ENCODE results near the gene BCDIN3D.

BCDIN3D gene

DNA sequence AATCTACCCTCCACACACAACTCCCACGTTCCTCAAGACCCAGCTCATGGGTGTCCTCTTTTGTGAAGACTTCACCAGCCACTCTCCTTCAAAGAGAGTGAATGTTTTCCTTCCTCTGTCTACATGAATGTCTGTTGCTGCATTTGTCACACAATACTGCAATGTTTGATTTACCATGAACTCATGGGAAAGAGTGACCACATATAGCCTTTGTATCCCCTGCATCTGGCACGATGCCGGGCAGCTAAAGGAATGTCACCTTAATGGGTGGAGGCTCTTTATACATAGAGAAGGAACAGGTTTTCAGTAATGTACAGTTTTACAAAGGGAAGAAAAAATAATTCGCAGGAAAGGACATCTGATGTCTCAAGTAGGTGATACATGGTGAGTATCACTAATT is 12.1 kb upstream of the BCDIN3D start:
- DNase-seq: peak; percentile 9

DNA sequence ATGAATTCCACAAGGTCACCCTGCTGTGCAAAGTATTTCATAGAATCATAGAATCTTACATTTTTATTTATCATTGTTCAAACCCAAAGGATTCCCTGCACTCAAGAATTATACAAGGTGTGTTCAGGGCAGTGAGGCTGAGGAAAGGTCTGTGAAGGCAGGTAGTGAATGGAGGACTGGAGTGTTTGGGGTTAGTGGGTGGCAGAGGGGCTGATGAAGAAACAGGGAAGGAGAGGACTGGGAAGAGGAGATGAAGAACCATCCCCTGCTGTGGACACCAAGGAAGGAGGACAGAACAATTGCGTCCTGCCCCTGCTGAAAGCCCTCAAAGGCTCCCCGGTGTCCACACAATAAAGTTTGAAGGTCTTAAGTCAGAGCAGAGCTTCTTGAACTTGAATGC is 10.8 kb upstream of the BCDIN3D start:
- DNase-seq: peak; percentile 9

DNA sequence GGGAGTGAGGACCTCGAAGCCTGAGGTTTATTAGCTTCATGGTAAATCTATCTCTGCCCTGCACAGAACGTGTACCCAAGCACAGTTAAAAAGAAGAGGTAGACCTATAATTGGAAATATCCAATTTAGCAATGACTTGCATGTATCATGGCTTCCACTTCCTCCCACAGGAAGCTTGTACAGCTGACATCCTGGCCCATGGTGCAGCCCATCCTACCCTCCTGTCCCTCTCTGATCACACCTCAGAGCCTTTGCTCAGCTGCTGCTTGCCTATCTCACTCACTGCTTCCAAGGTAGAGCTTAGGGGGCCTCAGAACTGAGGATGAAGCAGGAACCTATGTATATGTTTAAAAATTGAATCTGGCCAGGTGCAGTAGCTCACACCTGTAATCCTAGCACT is 4.3 kb upstream of the BCDIN3D start:
- DNase-seq: no peak

DNA sequence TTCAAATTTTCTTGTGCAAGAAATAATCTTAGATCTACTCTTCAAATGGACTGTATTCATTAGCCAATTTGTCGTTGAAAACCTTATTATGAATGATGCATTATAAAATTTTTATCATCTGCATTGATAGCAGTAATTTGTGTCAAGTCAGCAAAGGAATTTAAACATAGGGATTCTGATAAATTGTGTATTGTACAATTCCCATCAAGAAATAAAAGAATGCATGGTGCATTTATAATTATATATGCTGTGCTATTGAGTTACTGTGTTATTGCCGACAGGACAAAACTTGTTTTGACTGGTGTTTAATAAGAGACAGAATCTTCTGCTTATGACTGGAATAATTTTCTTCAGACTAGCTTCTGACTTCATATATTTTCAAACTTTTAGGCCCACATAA is 3.1 kb upstream of the BCDIN3D start:
- DNase-seq: no peak

DNA sequence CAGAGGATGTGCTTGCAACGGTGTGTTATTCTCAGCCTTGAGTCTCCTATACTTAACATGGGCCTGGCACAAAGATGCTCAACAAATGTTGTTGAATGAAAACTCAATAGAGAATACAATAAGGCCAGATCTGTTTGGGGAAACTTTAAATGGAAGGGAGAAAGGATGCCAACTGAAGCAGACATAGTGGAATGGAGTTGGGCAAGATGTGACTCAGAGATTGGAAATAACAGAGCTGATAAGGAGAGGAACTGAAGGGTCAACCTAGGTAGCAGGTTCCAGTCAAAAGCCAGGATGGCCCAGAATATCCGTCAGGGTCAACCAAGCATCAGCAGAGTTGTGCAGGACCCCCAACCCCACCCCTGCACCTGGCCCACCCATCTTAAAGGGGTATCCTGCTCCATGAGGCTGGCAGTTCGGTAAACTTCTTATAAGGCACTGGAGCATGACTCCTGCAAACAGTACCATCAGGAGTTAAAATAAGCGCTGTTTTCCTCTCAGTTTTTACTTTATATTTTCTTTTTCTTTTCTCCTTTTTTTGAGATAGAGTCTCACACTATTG is 1.1 kb upstream of the BCDIN3D start:
- no peak for DNase-seq

DNA sequence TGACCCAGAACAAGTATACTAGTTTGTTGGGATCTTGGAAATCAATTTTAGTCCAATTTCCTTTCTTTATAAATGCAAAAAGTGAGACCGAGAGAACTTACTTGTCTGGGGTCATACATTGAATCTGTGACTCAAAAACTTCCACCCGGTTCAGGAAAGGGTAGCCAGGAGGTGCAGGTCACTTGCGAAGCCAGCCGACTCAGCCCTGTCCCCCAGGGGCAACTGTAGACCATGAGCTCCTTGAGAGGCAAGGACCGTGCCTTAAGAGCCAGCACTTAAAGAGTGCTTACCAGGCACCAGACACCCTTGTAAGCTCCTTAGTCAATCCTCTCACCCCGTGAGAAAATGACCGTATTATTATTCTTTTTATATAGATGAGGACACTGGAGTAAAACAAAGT is 505 bp upstream of the BCDIN3D start:
- DNase-seq: no peak

DNA sequence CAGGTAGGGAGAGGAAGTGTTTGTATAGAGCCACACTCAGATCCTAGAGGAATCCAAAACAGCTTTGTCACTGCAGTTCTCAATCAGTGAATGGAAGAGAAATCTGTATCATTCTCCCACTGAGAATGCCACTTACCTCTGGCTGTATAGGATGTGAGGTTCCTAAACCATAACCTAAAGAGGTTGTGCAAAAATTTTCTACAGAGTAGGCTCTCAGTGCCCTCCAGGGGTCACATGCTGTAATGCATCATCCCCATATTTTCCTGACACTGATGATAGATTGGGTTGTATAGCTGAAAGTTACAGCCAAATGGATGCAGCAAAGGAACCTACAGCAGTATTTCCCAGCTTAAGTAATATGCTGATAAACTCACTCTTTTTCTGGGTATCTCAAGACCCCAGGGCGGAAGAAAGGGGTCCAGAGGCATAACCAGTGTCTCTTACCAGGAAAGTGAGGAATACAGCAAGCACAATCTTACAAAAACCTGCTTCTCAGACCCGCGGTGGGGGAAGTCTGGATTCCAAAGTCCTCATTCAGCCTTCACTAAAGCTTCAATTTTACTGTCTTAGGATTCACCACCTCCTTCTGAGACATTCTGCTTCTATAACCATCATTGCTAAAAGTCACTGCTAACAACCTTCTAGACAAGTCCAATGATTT is 3.8 kb downstream of the BCDIN3D start:
- DNase-seq: peak; percentile 54

DNA sequence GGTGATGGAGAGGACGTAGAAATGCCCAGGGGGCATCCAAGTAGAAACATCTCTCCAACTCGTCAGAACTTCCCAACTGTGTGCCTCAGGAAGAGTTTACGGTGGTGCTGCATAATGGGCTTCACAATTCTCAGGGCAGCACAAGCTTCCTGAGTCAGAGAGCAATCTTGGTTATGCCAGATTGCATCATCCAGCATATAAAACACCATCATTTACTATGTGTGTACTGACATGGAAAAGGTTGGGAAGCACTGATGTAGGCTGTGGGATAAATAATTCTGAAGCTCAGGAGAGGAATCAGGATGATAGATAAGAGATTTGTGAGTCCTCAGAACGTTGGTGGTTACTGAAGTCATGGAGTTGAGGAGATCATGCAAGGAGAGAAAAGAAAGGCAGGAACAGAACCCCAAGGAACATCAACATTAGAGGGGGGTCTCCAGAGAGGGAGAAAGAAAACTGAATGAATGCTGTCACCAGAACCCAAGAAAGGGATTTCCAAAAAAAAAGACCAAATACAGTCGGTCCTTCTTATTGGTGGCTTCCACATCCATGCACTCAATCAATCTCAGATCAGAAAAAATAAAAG is 10.0 kb downstream of the BCDIN3D start:
- DNase-seq: no peak

DNA sequence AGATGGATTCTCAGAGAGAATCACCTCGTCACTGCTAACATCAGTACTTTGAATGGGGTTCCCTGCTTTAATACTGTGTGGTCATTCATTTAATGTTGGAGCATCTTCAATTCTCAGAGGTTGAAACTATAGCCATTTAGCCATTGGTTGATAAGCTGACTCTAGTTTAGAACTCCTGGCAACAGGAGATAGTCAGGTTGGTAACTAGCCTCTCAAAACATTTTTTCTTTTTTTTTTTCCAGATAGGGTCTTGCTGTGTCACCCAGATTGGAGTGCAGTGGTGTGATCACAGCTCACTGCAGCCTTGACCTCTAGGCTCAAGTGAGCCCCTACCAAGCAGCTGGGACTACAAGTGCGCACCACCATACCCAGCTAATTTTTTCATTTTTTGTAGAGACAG is 11.2 kb downstream of the BCDIN3D start:
- no peak for DNase-seq

DNA sequence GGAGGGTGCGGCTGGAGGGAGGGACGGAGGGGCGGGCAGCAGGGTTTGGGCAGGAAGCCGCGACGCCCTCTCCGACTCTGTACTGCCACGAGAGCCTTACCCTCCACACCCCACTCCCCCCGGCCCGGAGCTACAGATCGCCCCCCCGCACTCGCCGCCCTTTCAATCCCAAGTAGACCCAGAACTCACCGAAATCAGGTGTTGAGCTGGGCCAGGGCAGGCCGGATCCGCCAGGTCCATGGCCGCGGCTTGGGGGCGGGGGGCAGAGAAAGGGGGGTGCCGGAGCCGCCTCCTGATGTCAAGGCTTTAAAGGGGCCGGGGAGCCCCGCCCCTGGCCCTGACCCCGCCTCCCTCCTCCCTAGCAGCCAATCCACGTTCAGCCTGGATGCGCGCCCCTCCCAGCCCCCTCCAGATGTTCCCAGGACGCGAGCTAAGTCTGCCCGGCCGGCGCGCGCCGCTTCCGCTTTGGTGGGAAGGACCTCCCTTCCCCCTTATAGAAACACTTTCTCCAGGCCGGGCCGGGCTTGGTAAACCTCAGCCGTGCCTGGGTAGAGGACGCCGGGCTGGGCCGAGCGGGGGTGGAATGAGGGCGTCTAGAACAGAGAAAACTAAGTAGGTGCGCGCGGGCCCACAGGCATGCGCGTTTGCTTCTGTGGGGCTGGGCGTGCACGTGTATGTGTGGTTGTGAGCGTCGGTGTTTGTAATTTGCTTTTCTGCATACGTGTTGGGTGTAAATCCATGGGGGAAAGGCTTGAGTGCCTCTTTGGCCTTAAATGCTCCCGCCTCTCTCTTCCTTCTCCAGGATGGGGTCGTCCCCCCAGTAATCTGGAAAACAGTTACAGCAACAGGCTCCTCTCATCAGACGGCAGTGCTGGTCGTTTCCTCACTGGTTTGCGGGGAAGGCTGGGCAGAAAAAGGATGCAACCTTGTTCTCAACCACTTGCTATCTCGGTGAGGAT is 14.5 kb downstream of the BCDIN3D start, which contains the start of gene NCKAP5L:
Gene NCKAP5L (minus strand): TSS at position 281 of the 959 bp plus-strand sequence. CDS start 24,369 bp downstream, outside the sequence.
- peak; percentile 99 for DNase-seq

DNA sequence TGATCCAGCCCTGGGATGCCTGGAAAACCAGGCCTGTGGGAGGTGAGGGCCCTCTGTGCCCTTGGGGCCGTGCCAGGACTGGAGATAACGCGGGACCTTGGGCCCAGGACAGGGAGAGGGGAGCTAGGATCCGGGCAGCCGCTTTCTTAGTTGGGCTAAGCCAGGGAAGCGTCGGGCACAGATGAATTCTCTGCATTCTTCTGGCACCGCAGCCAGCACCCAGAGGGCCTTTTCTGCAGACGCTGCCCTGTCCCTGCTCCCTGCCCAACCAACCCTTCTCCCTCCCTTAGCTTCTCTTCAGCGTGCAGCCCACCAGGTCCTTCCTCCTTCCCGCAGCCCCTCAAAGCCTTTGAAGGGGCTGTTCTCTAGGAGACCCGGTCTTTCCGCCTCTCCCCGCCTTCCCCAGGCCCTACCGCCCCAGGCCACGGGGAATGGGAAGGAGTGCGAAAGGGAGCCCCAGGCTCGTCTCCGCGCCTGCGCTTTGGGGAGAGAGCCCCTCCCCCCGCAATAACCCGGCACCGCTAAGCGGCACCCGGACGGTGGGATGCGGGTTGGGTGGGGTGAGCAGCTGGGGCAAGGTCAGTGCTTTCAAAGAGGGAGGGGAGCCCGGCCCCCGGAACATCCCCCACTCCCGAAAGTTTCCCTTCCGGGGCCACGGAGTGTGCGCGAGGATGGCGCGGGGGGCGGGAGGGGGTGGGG is 15.4 kb downstream of the BCDIN3D start:
- DNase-seq: peak; percentile 85

DNA sequence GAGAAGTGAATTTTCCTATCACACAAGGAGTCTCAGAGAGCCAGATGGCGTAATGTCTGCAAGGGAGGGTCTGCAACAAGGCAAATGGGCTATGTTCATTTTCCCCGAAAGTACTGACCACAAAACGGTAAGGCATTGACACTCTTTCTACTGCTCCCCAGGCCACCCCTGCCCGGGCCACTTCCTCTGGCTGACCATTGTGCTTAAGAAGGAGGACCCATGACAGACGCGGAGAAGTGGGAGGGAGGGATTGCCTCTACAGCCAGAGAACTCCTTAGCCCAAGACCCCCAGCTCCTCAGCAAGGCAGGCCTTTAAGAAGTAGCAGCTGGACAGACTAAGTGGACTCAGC is 15.9 kb downstream of the BCDIN3D start:
- DNase-seq: no peak

DNA sequence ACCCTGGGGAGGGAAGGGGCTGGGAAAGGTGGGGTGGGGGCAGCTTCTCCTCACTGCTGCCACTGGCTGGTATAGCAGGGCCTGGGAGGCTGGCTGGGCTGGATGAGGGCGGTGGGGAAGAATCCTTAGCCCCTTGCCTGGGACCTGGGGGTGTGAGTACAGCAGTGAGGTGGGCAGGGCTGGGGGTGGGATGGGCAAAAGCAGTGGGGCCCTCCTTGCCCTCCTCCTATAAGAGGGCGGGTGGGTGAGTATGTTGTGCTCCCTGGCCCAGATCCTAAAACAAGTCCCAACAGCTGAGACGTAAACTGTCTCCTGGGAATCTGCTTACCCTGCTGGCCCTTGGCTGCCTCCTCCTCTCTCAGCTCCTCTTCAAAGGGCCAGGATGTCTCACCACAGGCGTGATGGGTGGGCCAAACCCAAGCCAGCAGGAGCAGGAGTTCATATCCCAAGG is 16.9 kb downstream of the BCDIN3D start:
- DNase-seq: no peak

DNA sequence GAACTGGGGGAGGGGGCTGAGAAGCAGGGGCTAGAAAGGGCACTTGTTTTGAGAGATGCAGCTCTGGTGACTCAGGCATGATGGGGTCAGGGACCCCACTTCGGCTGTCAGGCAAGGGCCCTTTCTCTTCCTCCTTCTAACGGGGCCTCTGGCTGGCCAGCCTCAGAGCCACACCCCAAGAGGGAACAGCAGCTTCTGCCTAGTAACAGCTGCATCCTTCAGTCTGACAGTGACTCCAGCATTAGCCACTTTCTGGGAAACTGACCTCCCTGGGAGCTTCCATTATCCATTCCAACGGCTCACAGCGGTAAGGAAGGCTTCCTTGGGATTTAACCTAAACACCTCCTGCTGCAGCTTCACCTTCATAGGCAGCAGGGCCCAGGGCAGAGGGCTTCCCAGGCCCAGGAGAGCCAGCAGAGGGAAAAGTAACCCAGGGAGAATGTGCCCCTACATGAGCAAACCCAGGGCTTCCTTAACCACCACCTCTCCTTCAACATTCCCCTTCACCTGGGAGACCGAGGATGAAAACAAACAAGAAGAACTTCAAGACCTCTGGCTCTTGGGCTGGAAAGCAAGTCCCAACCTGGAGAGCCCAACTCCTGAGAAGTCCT is 17.4 kb downstream of the BCDIN3D start:
- DNase-seq: no peak

DNA sequence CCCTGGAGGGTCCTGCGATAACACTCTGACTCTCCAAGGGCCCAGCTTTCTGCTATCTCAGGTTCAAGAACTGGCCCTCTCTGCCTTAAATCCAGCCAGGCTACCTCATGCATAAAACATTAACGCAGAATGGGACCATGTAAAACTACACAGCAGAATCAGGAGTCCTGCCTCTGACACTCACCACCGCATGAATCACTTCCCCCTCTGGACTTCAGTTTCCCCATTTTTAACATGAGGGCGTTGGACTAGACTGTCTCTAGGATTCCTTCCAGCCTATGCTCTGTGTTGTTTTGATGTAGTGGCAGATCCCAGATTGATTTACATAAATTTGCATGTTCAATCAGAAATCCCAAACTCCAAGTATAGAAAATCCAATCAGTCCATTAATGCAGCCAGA is 18.0 kb downstream of the BCDIN3D start:
- no peak for DNase-seq

DNA sequence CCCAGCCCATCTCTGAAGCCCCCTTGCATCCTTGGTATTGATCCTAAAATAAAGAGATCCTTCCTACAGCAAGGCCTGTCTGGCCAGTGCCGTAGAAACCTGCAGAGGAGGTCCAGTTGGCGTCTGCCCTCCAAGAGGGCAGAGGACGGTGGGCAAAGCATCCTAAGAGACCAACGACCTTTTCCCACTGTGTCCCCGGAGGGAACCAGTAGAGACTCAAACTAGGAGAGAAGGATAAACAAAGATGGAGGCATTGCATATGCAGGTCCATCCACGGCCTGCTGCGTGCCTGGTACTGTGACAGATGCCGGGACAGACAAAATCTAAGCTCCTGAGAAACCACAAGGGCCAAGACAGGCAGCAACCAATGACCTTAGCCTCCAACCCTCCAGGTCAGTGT is 18.5 kb downstream of the BCDIN3D start:
- no peak for DNase-seq

DNA sequence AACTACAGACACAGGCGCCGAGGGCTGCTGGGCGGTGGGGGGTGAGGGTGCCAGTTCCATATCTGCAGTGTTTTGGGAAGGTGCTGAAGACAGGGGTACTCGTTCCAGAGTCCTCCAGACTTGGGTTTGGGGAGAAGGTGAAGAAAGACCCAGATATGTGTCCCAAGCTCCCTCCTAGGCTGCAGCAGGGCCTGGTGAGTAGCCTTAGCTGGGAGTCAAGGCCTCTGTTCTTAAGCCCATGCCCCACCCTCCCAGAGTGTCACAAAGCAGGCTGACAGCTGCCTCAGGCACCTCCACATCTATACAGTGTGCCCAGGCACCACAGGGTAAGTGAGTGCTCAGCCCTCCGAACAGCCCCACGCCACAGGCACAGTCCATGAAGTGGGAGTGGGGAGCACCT is 19.0 kb downstream of the BCDIN3D start:
- no peak for DNase-seq

DNA sequence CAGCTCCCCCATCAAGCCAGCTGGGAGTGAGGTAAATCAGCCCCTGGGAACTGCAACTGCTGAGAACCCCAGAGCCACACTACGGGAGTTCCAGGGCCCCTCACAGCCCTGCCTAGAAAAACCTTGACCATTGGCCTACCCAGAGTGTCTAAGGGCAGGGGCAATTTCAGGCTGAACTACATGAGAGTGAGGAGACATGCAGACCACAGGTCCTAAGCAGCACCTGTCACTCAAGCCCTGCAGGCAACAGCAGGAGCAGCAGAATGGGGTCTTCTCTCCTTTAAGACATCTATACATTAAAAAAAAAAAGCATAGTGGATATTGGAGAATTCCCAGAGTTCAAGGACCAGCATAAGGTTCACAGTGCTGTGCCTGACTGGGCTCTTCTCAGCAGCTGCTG is 19.6 kb downstream of the BCDIN3D start:
- DNase-seq: no peak

DNA sequence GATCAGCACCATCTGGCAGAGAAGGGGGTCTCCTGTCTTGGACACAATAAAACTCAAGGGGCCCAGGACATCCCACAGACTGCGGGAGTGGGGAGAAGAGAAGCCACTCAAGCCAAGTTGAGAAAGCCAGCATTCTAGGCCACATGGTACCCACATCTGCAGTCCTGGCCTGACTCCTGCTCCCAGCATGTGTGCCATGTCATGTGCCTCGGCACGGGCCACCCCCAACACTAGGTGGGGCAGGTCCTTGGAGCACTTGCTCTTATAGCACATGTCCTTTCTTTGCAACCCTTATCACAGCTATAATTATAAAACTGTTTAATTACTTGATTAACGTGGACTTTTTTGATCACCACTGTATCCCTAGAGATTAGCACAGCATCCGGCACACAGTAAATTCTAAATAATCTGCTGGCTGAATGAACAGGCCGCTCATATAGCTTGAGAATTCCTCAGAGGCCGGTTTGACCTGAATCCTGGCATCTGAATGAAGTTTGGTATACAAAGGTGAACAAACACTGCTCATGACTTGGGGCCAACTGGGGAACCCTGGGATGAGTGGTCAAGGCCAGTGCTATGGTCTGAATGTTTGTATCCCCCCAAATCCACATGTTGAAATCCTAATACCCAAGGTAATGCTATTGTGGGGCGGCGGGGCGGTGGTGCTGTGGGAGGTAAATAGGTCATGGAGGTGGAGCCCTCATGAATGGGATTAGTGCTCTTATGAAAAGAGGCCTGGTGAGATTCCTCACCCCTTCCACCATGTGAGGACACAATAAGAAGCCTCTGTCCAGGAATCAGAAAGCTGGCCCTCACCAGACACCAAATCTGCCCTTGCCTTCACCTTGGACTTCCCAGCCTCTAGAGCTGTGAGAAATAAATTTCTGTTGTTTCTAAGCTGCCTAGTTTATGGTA is 21.3 kb downstream of the BCDIN3D start:
- DNase-seq: no peak

DNA sequence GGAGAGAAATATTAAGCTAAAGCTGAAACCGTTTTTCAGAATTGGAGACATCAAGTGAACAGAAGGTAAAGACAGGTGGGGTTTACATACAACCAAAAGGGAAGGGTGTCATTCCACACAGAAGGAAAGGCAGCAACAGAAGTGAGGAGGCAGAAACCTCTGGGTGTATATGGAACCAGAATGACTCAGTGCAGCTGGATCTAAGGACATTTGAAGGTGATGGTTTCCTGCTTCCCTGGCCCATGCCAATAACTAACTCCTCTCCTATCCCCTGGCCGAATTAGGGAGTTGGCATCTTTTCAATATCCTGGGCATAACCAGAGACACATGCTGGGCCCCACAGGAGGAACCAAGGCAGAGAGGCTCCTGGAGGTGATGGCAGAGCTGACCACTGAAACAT is 23.1 kb downstream of the BCDIN3D start:
- DNase-seq: no peak

DNA sequence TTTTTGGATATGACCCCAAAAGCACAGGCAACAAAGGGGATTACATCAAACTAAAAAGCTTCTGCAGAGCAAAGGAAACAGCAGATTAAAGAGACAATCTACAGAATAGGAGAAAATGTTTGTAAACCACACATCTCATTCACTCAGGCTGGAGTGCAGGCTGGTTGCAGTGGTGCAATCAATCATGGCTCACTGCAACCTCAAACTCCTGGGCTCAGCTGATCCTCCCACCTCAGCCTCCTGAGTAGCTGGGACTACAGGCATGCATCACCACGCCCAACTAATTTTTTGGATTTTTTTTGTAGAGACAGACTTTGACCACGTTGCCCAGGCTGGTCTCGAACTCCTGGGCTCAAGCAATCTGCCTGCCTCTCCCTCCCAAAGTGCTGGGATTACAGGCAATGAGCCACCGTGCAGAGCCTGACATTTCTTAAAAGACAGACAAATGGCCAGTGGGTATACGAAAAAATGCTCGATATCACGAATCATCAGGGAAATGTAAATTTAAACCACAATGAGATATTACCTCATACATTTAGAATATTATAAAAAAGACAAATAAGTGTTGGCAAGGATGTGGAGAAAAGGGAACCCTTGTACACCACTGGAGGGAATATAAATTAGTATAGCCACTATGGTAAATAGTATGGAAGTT is 24.5 kb downstream of the BCDIN3D start:
- DNase-seq: no peak
